Sciatic nerve (tissue), 2 donors: ENCODE results near the gene HOXD9. TPM values are rescaled to one million over a fixed set of nuclear protein-coding genes. Genes with fewer than 3 reads are reported as not detected.

Source experiments
- ATAC-seq: fragments of 200-7000 bp; cut with Tn5 transposase; one replicate; pipeline ENCODE4 v1.9.1; 2020; ENCODE audit warnings: mild to moderate bottlenecking, moderate library complexity
- DNase-seq: peaks from one replicate; pipeline ENCODE4 v3.0.0-alpha.2; 2020; ENCODE audit warnings: low spot score
- intact Hi-C: fragments of 100-400 bp; cut with DNase I; formaldehyde crosslinking; loops from one replicate; pipeline ENCODE4 v1.14.2; 2022
- total RNA-seq: library from RNA; stranded (reverse); fragmentation: NEBNext Ultra II Directional; extraction: Animal tissue kit (Norgen Biotek cat#: 25700); gene quantifications from one replicate; pipeline ENCODE4 v1.2.1, GENCODE V29; 2021
- donor health status: DM: no; HTN: no; CAD: no.
- donor health status: DM: no; HTN: no; CAD: no.

The HOXD9 gene
- total RNA-seq, 1 donor from 2014 or later = 4.9 TPM

DNA sequence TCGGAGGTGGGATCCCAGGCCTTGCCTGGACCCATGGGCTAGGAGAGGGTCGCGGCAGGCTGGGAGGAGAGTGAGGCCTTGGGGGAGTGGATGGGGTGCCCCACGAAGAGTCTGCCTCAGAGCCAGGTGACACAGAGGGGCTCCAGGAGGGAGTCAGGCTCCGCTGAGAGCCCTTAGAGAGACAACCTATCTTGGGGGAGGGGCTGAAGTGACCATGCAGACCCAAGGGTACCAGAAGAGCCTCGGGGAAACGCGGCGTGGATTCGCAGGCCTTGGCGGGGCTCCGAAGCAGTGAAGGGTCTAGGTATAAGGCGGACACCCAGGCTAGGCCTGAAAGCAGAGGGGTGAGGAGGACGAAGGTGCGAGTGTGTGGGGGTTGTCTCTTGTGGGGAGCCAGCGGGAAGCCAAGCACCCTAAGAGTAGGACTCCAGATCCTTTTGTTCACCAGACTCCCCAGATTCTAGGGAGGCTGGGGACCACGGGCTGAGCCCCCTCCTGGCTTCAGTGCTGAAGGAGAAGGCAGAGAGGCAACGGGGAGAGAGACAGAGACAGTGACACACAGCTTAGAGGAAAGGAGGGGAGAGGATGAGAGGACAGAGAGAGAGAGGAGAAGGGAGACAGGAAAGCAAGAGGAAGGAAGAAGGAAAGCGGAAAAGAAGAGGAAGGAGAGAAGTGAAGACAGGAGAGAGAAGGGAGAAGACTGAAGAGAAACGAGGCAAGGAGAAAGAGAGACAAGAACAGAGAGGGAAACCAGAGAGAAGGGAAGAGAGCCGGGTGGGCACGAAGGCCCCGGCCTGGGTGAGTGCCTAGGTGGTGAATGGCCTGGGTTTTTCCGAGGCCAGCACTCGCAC, 16.6 kb upstream of the HOXD9 start:
- no peak for DNase-seq
- intact Hi-C loops = no loop called here
- peak; percentile 21 for ATAC-seq

DNA sequence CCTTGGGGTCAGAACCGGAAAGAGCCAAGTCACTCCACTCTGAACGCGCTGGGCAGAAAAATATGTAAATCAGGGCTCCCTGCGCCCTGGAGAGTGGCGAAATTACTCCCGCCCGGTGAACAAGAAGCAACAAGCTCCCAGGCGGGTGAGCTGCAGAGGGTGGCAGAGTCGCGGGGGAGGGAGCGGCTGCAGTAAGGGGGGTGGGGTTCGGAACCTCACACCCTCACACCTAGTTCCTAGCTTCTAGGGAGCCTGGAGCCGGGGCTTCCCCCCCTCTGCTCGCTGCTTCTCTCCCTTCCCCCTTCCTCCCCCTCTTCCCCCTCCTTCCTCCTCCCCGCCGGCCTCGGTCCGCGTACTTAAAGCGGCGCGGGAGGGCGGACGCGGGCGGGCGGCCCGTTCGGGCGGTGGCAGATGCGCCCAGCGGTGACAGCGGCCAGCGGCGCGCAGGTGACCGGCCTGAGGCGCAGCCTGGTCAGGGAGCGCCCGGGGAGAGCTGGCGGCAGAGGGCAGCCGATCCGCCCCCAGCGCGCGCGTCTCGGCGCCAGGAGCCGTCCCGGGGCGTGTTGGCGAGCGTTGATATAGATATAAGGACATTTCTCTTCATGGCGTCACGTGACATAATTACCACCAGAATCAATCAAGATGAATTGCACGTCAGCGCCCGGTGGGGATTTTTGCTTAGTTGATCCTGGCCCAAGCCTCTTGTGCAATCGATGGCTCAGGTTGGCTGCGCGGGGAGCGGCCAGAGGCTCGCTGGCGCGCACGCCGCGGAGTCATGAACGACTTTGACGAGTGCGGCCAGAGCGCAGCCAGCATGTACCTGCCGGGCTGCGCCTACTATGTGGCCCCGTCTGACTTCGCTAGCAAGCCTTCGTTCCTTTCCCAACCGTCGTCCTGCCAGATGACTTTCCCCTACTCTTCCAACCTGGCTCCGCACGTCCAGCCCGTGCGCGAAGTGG, 15.7 kb upstream of the HOXD9 start, which contains the start of gene HOXD11:
HOXD11 (plus strand) TSS at position 700 of the 959 bp plus-strand sequence; CDS start at position 776, 76 bp downstream.
- intact Hi-C loops = no loop called here
- DNase-seq (no peak), ATAC-seq (peak; percentile 57)

DNA sequence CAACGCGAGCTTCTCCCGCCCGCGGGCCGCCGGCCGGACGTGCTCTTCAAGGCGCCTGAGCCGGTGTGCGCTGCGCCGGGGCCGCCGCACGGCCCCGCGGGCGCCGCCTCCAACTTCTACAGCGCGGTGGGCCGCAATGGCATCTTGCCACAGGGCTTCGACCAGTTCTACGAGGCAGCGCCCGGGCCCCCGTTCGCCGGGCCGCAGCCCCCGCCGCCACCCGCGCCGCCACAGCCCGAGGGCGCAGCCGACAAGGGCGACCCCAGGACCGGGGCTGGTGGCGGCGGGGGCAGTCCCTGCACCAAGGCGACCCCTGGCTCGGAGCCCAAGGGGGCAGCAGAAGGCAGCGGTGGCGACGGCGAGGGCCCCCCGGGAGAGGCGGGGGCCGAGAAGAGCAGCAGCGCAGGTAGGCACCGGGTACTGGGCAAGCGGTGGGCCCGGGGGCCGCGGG, 14.8 kb upstream of the HOXD9 start:
- ATAC-seq (no peak), DNase-seq (no peak)
- intact Hi-C loops = no loop called here

DNA sequence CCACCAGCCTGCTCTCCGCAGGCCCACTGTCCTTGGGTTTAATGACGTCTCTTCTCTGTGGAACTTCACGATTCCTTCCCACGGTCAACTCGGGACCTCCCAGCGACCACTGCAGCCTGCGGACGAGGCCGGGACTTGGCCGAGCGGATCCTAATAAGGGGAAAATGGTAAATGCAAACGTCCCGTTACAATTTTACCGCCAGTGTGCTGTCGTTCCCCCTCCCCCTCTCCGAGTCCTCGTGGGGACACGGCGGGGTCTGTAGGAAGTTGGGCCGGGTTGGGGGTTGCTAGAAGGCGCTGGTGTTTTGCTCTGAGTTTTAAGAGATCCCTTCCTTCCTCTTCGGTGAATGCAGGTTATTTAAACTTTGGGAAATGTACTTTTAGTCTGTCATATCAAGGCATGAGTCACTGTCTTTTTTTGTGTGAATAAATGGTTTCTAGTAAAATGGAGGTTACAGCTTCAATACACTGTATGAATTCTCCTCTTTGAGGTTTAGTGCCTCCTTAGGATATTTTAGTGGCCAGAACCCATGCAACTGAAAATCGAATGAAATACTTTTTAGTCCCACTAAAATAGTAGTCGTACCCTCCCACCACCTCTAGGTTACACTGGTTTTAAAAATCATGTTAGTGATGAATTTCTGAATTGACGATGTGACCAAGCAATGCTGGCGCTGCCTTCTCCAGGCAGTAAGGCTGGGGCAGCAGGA, 13.2 kb upstream of the HOXD9 start:
- DNase-seq (no peak), ATAC-seq (no peak)
- intact Hi-C loops = no loop called here

DNA sequence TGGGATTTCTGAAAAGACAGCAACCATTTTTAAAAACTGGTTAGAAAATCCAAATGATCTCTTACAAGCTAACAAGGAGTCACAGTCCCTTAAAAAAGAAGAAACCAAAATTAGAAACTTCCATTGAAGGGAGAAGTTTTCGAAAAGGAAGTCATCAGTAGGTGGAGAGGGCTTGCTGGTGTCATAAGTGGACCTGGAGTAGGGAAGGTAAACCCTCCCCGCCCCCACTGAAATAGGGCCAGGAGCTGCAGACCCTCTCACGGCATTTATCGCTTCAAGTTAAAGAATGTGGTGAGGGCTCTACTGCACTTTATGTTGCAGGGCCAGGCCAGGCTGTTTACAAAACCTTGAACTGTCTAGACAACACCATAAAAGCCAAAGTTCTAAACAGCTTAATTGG, 12.6 kb upstream of the HOXD9 start:
- ATAC-seq (no peak), DNase-seq (no peak)
- intact Hi-C loops = no loop called here

DNA sequence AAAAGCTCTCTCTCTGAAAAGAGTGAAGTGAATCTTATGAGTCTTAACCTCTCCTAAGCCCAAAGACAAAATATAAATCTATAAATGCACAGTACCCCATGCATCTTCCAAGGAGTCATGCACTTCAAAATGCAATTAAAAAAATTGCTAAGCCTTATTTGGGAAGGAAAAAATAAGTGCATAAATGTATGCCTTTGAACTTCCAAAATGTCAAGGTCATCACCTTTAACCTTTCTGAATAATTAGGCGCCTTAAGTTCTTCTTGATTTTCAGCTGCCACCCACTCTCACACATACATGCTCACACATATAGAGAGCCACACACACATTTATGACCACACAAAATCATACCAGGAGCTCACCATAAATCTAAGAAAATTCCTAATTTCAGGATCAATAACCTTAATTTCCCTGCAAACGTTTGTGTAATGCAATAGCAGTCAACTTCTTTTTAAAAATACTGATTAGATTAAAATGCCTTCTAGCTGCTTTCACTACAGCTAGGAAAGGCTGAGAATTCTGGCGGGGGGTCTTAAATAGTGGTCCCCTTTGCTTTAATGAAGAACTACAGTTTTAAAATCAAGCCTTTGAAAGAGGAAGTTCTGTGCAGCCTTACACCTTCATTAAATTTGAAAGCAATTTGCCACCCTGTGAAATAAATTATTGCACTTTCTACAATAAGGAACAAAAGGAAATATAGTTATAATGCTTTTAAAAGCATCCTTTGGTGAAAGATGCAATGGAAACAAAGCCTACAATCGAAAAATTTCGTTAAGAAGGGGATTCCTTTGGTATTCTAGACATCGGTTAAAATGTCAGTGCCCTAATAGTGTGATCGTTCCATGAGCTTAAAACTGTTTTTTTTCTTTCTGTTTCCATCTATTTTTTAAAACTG, 11.9 kb upstream of the HOXD9 start:
- DNase-seq (no peak), ATAC-seq (no peak)
- intact Hi-C loops = no loop called here

DNA sequence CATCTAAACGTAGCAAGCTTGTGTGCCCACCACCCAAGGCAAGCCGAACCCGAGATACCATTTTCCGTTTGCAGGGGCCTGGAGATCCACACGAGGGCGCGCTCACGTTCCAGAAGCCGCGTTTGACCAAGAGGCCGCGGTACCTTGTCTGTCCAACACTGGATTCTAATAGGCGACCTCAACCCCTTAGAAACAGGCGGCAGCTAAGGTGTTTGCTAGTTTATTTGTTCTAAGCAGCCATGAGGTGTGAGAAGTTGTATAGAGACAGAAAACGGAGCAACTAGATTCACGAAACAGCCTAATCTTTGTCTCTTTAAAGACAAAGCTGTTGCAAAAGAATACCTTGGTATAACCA, 11.2 kb upstream of the HOXD9 start:
- DNase-seq = no peak
- no peak for ATAC-seq
- intact Hi-C loops = no loop called here

DNA sequence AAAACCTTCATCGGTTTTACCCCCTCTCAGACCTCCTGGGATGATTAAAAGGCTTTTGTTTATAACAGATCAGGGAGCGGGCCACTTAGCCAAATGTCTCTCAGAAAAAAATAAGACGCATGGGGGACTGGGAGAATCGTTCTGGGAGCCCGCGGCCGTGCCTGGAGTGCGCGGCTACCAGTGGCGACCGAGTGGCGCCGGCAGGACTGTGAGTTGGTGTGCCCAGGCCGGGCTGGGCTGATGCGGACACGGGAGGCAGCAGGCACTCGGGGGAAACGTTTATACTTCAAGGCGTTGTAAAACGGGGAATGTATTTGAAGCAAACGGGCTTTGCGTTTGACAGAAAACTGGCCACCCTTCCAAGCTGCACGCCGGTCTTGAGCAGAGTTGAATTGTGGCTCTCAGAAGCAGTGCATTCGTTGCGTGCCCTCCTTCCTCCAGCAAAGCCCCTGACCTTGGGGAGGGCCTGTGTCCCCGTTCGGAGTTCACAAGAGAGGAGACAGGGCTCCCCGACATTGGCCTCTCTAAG, 10.6 kb upstream of the HOXD9 start:
- DNase-seq = no peak
- intact Hi-C loops = no loop called here
- no peak for ATAC-seq

DNA sequence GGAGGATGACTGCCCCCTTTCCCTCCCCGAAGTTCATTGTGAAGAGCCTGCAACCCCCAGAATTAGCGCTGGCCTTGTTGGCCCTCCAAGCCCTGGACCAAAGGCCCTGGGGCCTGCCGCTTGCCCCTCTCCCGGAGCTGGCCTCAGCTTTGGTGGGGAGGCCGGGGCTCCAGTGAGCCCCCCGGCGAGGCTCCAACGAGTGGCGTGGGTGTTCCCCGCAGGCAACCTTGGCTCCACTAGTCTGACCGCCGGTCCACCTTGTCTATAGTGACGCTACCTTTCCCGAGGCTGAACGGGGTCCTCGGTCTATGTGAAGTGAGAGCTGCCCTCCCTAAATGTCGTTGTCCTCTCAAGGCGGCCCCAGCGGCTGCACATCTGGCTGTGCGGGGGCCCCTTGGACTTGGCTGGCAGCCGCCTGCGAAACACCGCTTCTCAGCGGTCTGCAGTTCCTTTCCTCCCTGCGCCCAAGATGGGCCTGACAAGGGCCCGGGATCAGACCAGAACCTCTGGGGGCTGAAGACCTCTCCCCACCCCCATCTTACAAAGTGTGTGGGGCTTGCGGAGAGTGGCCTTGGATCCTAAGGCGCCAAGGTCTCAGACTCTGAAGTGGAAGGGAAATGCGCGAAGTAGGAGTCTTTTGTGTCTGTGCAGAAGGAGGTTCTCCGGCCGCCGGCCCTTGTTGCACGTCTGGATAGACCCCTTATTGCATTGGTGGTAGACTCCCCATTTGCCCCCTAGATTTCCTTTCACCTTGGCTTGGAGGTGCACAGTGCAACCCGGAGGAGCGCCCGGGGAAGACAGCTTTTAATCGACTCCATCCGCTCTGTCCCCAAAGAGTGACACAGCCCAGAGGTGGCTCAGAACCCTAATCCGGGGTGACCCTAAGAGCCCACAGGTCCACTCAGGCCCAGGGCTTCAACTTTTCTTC, 9.9 kb upstream of the HOXD9 start:
- no peak for ATAC-seq
- DNase-seq = no peak
- intact Hi-C loops = no loop called here

DNA sequence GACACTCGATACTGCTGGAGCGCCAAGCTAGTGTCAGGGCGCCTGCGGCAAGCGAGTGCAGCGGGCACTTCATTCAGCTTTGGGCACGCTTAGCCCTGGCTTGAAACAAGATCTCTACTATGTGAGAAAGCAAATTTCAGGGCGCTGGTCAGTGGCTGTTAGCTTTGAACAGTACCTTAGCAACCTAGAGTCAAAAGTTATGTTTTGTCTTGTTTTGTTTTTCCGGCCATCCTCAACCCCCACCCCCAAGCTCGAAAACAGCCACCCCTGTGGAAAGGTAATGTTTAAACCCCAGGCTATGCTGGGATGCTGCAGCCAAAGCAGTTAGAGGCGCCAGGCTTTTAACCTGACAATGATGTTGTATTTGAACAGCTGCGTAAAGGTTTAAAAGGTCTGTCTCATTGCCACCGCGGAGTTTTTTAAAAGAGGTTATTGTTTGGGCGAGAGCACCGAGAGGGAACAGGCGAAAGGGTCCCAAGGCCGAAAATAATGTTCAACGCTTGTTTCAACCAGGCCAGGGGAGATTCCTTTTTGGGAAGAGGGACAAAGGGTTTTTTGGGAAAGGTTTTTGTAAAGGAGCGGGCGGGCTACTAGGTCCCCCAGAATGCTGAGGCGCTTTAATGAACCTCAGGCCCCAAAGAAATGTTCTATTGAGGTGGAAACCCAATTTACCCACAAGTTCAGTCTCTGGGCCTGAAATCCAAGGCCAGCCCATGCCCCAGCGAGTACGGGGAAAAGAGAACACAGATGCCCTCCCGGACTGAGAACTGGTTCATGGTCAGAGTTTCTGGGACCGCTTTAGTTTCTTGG, 8.2 kb upstream of the HOXD9 start:
- no peak for DNase-seq
- intact Hi-C loops = no loop called here
- no peak for ATAC-seq

DNA sequence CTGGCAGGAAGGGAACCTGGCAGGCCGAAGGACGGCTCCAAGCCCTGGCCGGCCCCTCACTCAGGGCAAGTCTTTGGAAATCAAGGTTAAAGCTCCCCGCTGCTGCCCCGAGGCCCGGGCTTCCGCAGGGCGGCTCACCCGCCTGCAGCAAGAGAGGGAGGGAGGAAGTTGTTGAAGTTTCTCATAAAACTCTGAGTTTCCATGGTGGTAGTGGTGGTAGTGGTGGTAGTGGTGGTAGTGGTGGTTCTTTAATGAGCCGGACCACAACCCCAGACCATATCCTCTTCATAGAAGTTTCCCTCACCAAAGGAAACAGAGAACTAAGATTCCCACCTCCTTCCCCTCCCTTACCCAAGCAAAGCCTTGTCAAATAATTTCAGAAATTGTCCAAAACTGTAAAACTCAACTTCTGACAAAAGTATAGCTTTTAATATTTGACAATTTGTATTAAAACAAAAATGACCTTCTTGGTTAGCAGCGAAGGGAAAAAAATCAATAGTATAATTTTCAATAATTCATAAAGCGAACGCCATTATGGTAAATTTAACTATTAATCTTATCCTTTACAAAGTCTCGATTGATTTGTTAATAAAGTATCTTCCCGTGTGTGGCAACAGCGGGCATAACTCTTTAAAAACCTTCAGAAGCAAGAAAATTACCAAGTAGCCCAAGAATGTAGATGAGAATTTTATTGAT, 7.4 kb upstream of the HOXD9 start:
- no peak for DNase-seq
- intact Hi-C loops = no loop called here
- no peak for ATAC-seq

DNA sequence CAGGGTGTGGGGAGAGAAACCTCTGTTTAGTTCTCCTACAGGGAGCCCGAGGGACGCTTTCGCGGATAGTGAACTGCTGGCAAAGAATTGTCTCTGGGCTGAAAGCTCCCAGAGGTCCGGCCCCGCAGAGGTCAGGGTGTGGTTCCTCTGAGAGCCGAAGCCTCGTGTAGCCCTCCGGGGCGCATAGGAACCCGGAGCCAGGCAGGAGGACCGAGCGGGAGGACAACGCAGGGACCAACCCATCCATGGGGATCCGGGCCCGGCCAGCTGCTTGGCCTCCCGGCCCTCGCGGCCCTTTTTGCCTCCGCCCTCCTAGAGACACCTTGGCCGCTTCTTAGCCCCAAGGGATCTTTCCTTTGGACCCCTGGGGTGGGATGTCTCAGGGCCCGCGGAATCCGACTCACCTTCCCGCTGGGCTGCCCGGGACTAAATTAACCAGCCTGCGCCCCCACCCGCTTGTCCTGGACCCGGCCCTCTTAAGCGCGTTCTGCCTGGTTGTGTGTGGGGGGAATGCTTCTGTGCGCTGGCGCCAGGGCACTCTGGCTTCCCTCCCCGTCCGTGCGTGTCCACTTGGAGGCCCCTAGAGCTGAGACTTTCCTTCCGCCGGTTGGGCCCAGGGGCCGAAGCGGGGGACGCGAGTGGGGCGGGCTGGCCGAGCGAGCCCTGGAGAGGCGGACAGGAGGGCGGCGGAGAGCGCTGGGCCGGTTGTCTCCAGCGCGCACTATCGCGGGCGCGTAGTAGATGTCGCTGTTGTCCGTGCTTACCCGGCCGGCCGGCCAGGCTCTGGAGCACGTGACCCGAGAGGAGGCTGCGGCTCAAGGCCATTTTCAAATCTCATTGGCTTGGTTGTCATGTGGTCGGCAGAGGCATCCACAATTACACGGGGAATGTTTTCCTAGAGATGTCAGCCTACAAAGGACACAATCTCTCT, 6.4 kb upstream of the HOXD9 start, which contains the start of gene HOXD10:
HOXD10 (plus strand) TSS at position 896 of the 931 bp plus-strand sequence. CDS start 56 bp downstream, outside the sequence.
- ATAC-seq (peak; percentile 59), DNase-seq (no peak)
- intact Hi-C loops = no loop called here

DNA sequence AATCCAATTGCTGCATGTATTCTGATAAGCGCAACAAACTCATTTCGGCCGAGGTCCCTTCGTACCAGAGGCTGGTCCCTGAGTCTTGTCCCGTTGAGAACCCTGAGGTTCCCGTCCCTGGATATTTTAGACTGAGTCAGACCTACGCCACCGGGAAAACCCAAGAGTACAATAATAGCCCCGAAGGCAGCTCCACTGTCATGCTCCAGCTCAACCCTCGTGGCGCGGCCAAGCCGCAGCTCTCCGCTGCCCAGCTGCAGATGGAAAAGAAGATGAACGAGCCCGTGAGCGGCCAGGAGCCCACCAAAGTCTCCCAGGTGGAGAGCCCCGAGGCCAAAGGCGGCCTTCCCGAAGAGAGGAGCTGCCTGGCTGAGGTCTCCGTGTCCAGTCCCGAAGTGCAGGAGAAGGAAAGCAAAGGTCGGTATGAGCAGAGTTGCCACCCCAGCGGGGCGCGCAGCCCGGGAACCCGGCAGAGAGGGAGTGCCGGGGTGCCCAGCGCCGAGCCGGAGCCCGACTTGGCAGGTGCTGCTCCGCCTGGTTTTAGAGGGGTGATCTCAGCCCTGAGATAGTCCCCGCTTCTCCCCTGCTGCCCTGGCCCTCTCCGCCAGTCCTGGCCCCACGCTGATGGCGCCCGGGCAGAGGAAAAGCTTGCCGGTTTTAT, 5.2 kb upstream of the HOXD9 start:
- intact Hi-C loops = no loop called here
- DNase-seq (no peak), ATAC-seq (no peak)

DNA sequence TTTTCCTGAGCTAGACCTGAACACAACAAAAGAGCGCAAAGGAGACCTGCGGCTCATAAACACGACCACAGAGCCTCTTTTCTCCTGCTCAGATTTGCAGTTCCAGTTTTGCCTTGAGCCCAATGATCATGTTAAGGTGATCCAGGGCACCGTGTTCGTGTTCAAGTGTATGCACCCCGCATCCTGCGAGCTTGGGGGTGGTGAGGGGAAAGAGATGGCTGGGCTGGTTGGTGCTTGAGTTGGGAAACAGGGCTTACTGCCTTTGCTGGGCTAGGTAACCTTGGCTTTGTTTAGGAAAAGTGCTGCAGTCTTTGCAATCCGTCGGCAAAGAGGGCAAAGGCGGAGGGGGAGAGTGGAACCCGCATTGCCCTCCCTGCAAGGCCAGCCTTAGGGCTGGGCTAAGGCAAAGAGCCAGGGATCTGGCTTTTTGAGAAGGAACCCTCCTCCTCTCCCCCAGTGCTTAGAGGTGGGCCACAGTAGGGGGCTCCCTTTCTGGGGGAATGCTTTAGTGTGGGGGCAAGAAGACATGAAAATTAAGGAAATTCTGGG, 4.6 kb upstream of the HOXD9 start:
- intact Hi-C loops = no loop called here
- ATAC-seq (no peak), DNase-seq (no peak)
